ENCODE measurements around the gene LRRC17.

The LRRC17 gene

DNA sequence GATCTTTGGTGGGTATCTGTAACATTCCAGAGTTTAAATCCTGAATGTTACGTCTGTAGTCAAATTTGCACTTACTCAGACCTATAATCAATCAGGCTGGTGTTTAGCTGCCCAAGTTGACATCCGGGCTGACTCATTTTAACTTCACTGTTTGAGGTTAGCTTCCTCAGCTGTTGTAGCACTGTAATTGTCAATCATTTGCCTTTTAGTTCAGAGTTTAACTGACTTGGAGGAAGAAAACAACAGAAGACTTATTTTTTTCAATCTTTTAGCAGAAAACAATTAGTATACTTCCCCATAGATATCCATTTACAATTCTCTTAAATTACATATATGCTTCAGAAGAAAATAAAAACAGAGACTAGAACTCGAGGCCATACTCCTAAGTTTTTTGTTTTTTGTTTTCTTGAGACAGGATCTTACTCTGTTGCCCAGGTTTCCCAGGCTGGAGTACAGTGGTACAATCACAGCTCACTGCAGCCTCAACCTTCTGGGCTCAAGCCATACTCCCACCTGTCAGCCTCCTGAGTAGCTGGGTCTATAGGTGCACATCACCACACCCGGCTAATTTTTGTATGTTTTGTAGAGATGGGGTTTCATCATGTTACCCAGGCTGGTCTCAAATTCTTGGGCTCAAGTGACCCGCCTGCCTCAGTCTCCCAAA, 38.5 kb upstream of the LRRC17 start:
- no peak overlapping the region for H3K4me3 ChIP-seq (ENCODE audit: low read depth, low read length)
- TF ChIP-seq, protein P1, sequence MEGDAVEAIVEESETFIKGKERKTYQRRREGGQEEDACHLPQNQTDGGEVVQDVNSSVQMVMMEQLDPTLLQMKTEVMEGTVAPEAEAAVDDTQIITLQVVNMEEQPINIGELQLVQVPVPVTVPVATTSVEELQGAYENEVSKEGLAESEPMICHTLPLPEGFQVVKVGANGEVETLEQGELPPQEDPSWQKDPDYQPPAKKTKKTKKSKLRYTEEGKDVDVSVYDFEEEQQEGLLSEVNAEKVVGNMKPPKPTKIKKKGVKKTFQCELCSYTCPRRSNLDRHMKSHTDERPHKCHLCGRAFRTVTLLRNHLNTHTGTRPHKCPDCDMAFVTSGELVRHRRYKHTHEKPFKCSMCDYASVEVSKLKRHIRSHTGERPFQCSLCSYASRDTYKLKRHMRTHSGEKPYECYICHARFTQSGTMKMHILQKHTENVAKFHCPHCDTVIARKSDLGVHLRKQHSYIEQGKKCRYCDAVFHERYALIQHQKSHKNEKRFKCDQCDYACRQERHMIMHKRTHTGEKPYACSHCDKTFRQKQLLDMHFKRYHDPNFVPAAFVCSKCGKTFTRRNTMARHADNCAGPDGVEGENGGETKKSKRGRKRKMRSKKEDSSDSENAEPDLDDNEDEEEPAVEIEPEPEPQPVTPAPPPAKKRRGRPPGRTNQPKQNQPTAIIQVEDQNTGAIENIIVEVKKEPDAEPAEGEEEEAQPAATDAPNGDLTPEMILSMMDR (IDR thresholded peaks at IDR 0.05; ENCODE audit: low read depth, low read length): no peak

DNA sequence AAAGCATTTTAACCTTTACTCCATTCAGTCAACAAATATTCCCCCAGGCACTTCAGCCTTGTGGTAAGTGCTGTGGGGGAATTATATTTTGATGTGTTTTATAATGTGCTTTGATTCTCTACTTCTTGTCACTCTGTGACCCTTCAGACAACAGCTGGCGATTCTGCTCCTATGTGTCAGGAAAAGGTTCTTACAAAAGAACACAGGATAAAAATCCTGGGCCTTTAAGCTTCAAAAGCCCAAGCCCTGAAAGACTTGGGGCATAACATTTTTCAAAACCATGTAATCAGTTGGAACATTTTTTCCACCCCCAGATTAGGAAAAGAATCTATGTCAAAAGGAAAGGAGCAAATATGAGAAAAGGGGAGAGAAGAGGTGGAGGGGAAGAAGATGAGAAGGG, 37.8 kb upstream of the LRRC17 start:
- TF ChIP-seq, protein P1 (IDR thresholded peaks at IDR 0.05; ENCODE audit: low read depth, low read length): no peak
- H3K4me3 ChIP-seq (ENCODE audit: low read depth, low read length): no peak overlapping the region

DNA sequence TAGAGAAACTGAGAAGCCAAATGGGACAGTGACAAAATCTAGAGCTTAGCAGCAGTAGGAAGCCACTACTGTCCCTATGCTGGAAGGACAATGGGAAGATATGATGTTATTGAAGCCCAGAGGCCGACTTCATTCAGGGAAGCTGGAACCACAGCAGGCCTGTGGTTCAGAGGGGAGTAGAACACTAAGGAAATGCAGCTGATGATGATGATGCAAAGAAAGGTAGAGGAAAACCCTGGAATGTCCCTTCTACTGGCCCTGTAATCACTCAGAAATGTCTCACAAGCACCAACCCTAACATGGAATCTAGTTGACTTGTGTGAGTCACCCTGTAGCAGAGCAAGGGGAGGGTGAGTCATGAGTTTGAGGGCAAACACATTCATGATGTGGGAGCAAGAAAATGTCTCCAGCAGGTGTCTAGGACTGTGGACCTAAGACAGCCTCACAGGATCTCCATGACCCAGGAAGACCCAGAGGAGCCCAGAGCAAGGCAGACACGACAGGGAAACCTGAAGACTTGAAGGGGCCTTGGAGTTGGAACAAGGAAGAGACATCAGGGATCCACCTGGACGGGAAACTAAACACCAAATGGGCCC, 37.0 kb upstream of the LRRC17 start:
- TF ChIP-seq, protein P1 (IDR thresholded peaks at IDR 0.05; ENCODE audit: low read depth, low read length): no peak
- no peak overlapping the region for H3K4me3 ChIP-seq (ENCODE audit: low read depth, low read length)

DNA sequence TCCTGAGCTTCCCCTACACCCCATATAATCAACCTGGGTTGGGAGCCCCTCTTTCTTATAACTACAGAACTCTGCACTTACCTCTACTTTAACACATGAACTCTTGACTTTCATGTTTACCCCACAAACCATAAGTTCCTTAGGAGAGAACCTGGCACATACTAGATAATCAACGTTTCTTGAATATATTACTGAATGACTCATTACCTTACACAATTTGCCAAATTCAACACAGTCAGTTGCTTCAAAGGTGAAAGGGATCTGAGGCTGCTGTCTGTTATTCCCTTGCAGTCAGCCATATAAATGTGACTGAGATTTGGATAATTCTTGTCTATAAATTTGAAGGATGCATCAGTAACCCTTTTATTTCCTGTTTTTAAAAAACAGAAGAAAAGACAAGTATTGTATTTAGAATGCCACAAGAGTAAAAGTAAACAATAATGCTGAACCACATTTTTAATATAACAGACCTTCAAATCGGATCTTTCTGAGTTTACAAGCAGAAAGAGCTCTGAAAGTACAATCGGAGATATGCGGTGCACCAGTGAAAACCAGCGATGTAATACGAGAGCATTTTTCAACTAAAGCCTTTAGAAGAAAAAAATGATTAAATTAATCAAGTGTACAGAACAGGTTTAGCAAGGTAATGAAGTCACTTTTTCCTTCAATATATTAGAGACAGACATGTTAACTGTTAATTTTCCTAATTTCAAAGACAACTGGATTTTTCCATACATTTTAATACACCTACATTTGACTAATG, 29.5 kb upstream of the LRRC17 start:
- no peak overlapping the region for H3K4me3 ChIP-seq (ENCODE audit: low read depth, low read length)
- TF ChIP-seq, protein P1 (IDR thresholded peaks at IDR 0.05; ENCODE audit: low read depth, low read length): no peak

DNA sequence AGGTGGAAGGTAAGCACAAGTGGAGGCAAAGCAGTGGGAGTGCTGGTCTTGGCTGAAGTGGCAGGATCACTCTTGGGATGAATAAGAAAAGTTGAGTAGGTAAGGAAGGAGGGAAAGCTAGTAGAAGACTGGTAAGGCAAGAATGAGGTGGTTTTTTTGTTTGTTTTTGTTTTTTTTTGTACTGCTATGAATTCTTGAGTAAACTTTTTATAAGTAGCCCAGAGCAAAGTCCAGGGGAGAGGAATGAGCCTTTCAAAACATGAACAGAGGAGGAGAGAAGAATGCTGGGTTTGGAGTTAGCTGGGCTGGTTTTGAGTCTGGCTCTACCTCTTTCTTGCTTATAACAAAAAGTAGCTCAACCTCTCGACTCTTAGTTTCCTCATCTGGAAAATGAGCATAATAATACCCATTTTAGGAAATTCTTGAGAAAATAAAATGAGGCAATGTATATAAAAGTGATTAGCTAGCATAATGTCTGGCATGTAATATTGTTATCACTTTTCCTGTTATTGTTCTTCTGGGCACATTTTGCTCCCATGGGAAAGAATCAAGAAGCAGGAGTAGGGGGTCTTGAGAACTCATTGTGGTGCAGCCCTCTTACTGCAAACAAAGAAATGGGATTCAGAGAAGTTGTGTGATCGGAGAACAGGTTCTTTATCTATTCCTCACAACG, 24.1 kb upstream of the LRRC17 start:
- TF ChIP-seq, protein P1 (IDR thresholded peaks at IDR 0.05; ENCODE audit: low read depth, low read length): no peak
- H3K4me3 ChIP-seq (ENCODE audit: low read depth, low read length): no peak overlapping the region

DNA sequence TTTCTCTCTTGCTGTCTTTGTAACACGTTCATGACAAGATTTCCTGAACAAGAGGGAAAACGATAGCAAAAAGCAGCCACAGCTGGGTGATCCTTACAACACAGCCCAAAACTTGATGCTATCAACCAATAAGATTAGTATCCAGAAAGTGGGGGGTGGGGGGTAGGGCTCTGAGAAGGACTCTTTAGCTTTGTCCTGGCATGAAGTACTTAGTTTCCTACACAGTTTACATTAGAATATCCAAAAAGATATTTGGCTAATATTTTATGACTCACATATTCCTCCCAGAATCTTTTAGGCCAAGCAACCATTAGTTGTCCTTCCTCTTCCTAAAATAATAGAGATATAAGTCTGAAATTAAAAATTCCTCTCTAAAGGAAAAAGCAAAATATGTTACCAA, 22.9 kb upstream of the LRRC17 start:
- H3K4me3 ChIP-seq (ENCODE audit: low read depth, low read length): no peak overlapping the region
- TF ChIP-seq, protein P1 (IDR thresholded peaks at IDR 0.05; ENCODE audit: low read depth, low read length): no peak
